Ascending aorta (tissue), 2 donors: ENCODE data around the gene LARP1. TPM values are rescaled to one million over a fixed set of nuclear protein-coding genes. Genes with fewer than 3 reads are reported as not detected.

Experiments used
- DNase-seq, 2 donors: peaks; one replicate each; pipeline ENCODE4 v3.0.0-alpha.2; 2019; ENCODE audit warnings: low spot score in 2 of 2
- H3K27ac ChIP-seq, 2 donors: fragments of 200-600 bp; sonication (generic); one replicate each; pipeline ENCODE4 v1.5.1; 2016 to 2017; ENCODE audit warnings: mild to moderate bottlenecking in 1 of 2
- H3K27me3 ChIP-seq: fragments of 200-600 bp; sonication (generic); one replicate; pipeline ENCODE4 v1.5.1; 2017
- H3K36me3 ChIP-seq, 2 donors: fragments of 200-600 bp; sonication (generic); one replicate each; pipeline ENCODE4 v1.5.1; 2016
- H3K4me1 ChIP-seq, 2 donors: fragments of 200-600 bp; sonication (generic); one replicate each; pipeline ENCODE4 v1.5.1; 2016 to 2017; ENCODE audit warnings: mild to moderate bottlenecking in 1 of 2
- H3K4me3 ChIP-seq, 2 donors: fragments of 200-600 bp; sonication (generic); one replicate each; pipeline ENCODE4 v1.5.1; 2016 to 2017; ENCODE audit warnings: mild to moderate bottlenecking in 1 of 2
- H3K9me3 ChIP-seq, 2 donors: fragments of 200-600 bp; sonication (generic); one replicate each; pipeline ENCODE4 v1.5.1; 2016
- CTCF ChIP-seq, 3 experiments: fragments of 200-600 bp in 2 of 3; fragments of 450-650 bp in 1 of 3; sonication (generic) in 2 of 3; IDR thresholded peaks; one replicate each; pipeline ENCODE4 v1.5.1; 2016 to 2019; ENCODE audit warnings: antibody characterized with exemption in 3 of 3, mild to moderate bottlenecking in 1 of 3, moderate library complexity in 1 of 3
- intact Hi-C: fragments of 100-400 bp; cut with DNase I; formaldehyde crosslinking; loops from one replicate; pipeline ENCODE4 v1.15.1; 2023
- total RNA-seq: library from RNA; depleted of rRNA; stranded (reverse); fragments of >200 nt; gene quantifications from one replicate; pipeline ENCODE4 v1.1.0, GENCODE V29; 2016

LARP1 gene
- total RNA-seq, 1 donor from 2014 or later = 105 TPM

DNA sequence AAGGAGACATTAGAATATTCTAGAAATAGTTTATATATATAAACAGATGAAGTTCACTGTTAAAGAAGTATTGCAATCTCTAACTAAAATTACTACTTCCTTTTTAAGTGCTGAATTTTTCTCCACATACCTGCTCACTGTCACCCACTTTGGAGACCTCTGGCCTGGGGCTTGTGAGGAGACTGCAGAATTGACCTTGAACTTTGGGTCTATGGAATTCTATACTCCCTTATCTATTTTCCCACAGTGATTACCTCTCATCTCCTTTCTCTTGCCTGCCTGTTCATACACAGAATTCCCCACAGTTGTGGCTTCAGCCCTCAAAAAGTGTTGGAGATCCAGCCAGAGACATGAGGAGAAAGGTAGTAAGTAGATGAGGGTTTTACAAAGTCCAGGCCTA, 45.4 kb downstream of the LARP1 start:
- no peaks in the 10 kb centered on the region for H3K4me1 ChIP-seq
- intact Hi-C loops = no loop called here
- DNase-seq = no peak
- TF ChIP-seq CTCF (IDR thresholded peaks at IDR 0.05) = no peak
- H3K27me3 ChIP-seq = no peaks in the 10 kb centered on the region
- H3K27ac ChIP-seq = no peak overlapping the region
- H3K36me3 ChIP-seq = peaks cover 69 to 86% of the 10 kb centered on the region in 2 donors
- H3K4me3 ChIP-seq = no peak overlapping the region
- H3K9me3 ChIP-seq = no peaks in the 10 kb centered on the region

- Histone ChIP-seq H3K27ac (no peak overlapping the region), H3K4me1 (no peaks in the 10 kb centered on the region), H3K4me3 (no peak overlapping the region), H3K36me3 (peaks cover 74 to 91% of the 10 kb centered on the region in 2 donors), H3K27me3 (no peaks in the 10 kb centered on the region), H3K9me3 (no peaks in the 10 kb centered on the region)
- TF ChIP-seq CTCF (IDR thresholded peaks at IDR 0.05) = no peak
- no peak for DNase-seq
- intact Hi-C loops = no loop called here
These were observed 45.9 kb downstream of the LARP1 start for GRCh38 chr5:154801083-154801482.

GRCh38 chr5:154802050-154802449, 46.9 kb downstream of the LARP1 start:
- Histone ChIP-seq H3K4me3 (no peak overlapping the region), H3K27ac (no peak overlapping the region), H3K27me3 (no peaks in the 10 kb centered on the region), H3K4me1 (no peaks in the 10 kb centered on the region), H3K9me3 (no peaks in the 10 kb centered on the region), H3K36me3 (peaks cover 79 to 89% of the 10 kb centered on the region in 2 donors)
- no peak for TF ChIP-seq CTCF (IDR thresholded peaks at IDR 0.05)
- intact Hi-C loops = no loop called here
- no peak for DNase-seq

GRCh38 chr5:154806176-154806575, 51.0 kb downstream of the LARP1 start:
- Histone ChIP-seq H3K4me1 (no peaks in the 10 kb centered on the region), H3K36me3 (peaks cover 90 to 96% of the 10 kb centered on the region in 2 donors), H3K4me3 (no peak overlapping the region), H3K27ac (no peak overlapping the region), H3K9me3 (no peaks in the 10 kb centered on the region), H3K27me3 (no peaks in the 10 kb centered on the region)
- no peak for DNase-seq
- TF ChIP-seq CTCF (IDR thresholded peaks at IDR 0.05) = no peak
- intact Hi-C loops = no loop called here

DNA sequence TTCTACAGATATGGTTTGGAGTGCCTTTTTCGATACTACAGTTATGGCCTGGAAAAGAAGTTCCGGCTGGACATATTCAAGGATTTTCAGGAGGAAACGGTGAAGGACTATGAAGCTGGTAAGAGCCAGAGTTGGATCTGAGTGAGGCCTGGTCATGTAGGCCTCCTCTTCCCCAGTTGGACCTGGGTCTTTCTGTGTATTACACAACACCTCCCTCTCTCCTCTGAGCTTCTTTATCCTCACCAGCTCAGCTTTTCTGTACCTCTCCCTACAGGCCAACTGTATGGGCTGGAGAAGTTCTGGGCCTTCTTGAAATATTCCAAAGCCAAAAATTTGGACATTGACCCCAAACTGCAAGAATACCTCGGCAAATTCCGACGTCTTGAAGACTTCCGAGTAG, 56.1 kb downstream of the LARP1 start:
- Histone ChIP-seq H3K36me3 (peaks cover 71 to 89% of the 10 kb centered on the region in 2 donors), H3K4me1 (no peaks in the 10 kb centered on the region), H3K27ac (no peak overlapping the region), H3K27me3 (no peaks in the 10 kb centered on the region), H3K4me3 (no peak overlapping the region), H3K9me3 (no peaks in the 10 kb centered on the region)
- DNase-seq = no peak
- TF ChIP-seq CTCF (IDR thresholded peaks at IDR 0.05) = no peak
- intact Hi-C loops = no loop called here
